AG04449 (cell line): ENCODE data around the gene KCNV2.

Source experiments
- CTCF ChIA-PET: fragments of 350-600 bp; formaldehyde crosslinking; extraction: SDS; loops from one replicate; lab custom pipeline; 2021; ENCODE audit warnings: antibody characterized with exemption; lab: Yijun Ruan, JAX
- POLR2A ChIA-PET: fragments of 400-600, 350-600 bp; formaldehyde crosslinking; extraction: SDS; loops from one replicate; lab custom pipeline; 2020; ENCODE audit warnings: antibody characterized with exemption, inconsistent platforms; lab: Yijun Ruan, JAX
- DNase-seq: peaks from one replicate; pipeline ENCODE4 v3.0.0-alpha.2; 2010; ENCODE audit warnings: low read depth, low spot score
- H3K4me3 ChIP-seq: 2 replicates; pipeline ENCODE4 v1.5.1; 2011; ENCODE audit warnings: low read depth, mild to moderate bottlenecking, control low read depth, low read length
- TF ChIP-seq, protein P1 (sequence below): IDR thresholded peaks from one replicate; pipeline ENCODE4 v1.5.1; 2011; ENCODE audit warnings: mild to moderate bottlenecking, moderate library complexity, low read length, control low read depth, inconsistent platforms; ENCODE audit not compliant: insufficient read depth; ENCODE audit errors: missing control alignments

KCNV2 gene

DNA sequence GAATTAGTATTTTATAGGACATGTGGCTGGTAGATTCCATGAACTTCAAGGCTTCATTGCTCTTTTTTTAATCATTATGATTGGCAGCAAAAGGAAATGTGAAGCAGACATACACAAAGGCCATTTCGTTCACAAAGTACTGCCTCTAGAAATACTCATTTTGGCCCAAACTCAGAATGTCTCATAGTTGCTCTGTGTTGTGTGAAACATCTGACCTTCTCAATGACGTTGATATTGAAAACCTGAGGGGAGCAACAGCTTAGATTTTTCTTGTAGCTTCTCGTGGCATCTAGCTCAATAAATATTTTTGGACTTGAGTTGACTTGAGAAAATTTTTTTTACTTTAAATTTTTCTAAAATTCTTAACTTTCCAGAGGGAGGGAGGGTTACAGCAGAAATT, 12.4 kb downstream of the KCNV2 start:
- ChIA-PET CTCF (interaction anchor here (0.6 to 4.2 kb wide), 7 partner anchors 13 to 592 kb away, joined by 3 to 25 read pairs (median 4); partner anchors contain the start of gene KCNV2), POLR2A (no interaction called here)
- H3K4me3 ChIP-seq, result no peak overlapping the region
- TF ChIP-seq, protein P1, sequence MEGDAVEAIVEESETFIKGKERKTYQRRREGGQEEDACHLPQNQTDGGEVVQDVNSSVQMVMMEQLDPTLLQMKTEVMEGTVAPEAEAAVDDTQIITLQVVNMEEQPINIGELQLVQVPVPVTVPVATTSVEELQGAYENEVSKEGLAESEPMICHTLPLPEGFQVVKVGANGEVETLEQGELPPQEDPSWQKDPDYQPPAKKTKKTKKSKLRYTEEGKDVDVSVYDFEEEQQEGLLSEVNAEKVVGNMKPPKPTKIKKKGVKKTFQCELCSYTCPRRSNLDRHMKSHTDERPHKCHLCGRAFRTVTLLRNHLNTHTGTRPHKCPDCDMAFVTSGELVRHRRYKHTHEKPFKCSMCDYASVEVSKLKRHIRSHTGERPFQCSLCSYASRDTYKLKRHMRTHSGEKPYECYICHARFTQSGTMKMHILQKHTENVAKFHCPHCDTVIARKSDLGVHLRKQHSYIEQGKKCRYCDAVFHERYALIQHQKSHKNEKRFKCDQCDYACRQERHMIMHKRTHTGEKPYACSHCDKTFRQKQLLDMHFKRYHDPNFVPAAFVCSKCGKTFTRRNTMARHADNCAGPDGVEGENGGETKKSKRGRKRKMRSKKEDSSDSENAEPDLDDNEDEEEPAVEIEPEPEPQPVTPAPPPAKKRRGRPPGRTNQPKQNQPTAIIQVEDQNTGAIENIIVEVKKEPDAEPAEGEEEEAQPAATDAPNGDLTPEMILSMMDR, result no peak
- DNase-seq, result no peak

DNA sequence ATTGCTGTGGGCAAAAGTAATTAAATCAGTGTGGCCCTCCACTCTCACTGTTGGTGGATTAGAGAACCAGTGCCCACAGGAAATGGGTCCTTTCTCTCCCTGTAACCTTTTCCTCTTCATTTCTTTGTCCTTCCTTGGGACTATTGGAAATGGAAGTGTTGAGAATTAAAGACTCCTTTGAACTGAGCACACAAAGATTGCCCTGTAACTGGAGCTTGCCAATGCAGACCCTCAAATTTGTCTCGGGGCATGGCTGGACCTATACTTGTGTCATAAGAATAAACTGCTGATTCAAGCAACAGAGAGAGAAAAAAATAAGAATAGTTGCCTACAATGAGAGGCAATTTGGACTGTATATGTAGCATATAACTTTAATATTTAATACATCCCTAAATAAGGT, 13.7 kb downstream of the KCNV2 start:
- POLR2A ChIA-PET, result no interaction called here
- CTCF ChIA-PET, result no interaction called here
- TF ChIP-seq, protein P1, result no peak
- no peak overlapping the region for H3K4me3 ChIP-seq
- DNase-seq, result no peak

DNA sequence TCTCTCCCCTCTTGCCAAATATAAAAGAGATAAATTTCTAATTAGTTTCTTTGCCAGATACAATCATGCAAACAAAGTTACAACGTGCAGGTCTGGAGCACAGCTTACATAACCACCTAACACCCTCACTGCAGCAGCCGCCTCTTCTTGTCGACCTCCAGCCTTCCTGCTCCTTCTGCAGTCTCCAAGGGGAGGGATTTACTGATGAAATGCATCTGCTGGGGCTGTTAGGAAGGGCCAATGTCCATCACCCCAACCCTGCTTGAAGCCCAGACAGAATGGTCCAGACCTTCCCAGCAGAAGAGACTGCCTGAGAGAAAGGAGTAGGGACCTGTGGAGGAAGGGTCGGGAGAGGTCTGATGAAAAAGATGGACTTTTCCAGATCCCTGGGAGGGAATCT, 15.2 kb downstream of the KCNV2 start:
- POLR2A ChIA-PET, result no interaction called here

DNA sequence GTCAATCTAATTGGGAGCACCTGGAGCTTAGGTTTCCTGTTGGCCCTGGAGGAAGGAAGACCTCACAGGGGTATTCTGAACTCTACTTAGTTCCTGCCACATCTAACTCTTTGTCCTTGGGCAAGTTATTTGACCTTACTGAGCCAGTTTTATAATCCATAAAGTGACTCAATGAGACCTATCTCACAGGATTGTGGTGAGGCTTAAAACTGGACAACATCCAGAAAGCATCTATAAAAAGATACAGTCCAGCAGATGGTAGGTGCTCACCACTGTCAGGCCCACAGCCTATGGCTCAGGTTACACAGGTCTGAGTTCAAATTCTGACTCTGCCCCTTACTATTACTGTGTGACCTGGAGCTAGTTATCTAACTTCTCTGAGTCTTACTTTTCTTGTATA, 23.3 kb downstream of the KCNV2 start:
- DNase-seq, result no peak
- POLR2A ChIA-PET, result no interaction called here
- TF ChIP-seq, protein P1, result no peak
- H3K4me3 ChIP-seq, result no peak overlapping the region
- CTCF ChIA-PET, result interaction anchor here (1.5 to 2.7 kb wide), 2 partner anchors 13 to 47 kb away, joined by 3 to 14 read pairs; no protein-coding TSS in a partner anchor

More for the DNA sequence above, 15.2 kb downstream of the KCNV2 start:
- TF ChIP-seq, protein P1, result no peak
- no peak overlapping the region for H3K4me3 ChIP-seq
- no peak for DNase-seq
- CTCF ChIA-PET, result no interaction called here

DNA sequence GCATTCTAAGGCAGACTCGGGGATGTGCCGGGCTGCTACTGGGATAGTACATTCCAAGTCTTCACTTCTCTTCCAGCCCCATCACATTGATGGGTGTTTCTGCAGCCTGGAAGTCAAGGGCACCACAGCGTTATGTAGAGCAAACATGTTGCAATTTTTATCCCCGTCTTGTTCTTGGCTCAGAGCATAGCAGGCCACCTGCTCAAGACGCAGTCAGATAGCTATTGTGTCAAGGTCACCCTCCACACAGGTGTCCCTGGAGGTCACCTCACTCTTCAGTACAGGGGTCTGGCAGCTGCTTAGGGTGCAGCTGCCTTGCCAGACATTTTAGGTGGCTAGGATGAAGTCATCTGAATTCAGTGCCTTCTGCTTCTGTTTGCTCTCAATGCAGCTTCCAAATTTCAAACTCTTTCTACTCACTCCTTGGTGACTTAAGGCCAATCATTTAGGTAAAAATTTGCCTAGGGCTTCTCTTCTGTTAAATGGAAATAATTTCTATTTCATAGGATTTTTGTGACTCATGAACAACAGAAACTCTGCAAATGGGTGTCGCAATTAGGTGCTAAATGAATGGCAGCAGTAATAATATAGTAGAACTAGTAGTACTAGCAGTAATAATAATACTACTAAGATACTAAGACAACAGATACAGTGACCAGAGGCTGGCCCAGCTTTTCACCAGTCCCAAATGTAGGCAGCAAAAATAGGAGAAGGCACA, 24.3 kb downstream of the KCNV2 start:
- ChIA-PET CTCF (interaction anchor here (2.7 kb wide), 1 partner anchor 14 kb away, joined by 14 read pairs; no protein-coding TSS in a partner anchor), POLR2A (no interaction called here)
- TF ChIP-seq, protein P1, result no peak
- DNase-seq, result no peak
- no peak overlapping the region for H3K4me3 ChIP-seq

DNA sequence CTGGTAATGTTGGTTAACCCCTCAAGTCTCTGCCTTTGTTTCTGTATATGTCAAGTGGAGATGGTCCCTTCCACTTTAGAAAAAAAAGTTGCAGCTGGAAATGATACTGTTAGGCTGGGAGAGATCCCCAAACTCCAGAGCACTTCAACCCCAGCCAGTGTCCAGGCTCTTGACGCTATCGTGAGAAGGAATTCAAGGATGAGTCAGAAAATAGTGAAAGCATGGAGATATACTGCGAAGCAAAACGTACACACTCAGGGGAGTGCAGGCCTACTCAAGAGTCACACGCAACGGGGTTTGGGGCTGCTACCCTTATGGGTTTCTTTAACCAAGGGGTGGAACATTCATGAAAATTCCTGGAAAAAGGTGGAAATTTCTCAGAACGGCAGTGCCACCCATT, 24.9 kb downstream of the KCNV2 start:
- no peak for DNase-seq
- CTCF ChIA-PET, result interaction anchor here (2.7 kb wide), 1 partner anchor 14 kb away, joined by 14 read pairs; no protein-coding TSS in a partner anchor
- H3K4me3 ChIP-seq, result no peak overlapping the region

More for the DNA sequence above, 24.9 kb downstream of the KCNV2 start:
- TF ChIP-seq, protein P1, result no peak
- POLR2A ChIA-PET, result no interaction called here
